ENCODE measurements around the gene MESP1.
"Not testable (repeated sequence)": the region's sequence is repeated elsewhere in the genome, so short reads cannot be mapped to it uniquely, and the experiment has no call there.

The MESP1 gene, protein sequence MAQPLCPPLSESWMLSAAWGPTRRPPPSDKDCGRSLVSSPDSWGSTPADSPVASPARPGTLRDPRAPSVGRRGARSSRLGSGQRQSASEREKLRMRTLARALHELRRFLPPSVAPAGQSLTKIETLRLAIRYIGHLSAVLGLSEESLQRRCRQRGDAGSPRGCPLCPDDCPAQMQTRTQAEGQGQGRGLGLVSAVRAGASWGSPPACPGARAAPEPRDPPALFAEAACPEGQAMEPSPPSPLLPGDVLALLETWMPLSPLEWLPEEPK

DNA sequence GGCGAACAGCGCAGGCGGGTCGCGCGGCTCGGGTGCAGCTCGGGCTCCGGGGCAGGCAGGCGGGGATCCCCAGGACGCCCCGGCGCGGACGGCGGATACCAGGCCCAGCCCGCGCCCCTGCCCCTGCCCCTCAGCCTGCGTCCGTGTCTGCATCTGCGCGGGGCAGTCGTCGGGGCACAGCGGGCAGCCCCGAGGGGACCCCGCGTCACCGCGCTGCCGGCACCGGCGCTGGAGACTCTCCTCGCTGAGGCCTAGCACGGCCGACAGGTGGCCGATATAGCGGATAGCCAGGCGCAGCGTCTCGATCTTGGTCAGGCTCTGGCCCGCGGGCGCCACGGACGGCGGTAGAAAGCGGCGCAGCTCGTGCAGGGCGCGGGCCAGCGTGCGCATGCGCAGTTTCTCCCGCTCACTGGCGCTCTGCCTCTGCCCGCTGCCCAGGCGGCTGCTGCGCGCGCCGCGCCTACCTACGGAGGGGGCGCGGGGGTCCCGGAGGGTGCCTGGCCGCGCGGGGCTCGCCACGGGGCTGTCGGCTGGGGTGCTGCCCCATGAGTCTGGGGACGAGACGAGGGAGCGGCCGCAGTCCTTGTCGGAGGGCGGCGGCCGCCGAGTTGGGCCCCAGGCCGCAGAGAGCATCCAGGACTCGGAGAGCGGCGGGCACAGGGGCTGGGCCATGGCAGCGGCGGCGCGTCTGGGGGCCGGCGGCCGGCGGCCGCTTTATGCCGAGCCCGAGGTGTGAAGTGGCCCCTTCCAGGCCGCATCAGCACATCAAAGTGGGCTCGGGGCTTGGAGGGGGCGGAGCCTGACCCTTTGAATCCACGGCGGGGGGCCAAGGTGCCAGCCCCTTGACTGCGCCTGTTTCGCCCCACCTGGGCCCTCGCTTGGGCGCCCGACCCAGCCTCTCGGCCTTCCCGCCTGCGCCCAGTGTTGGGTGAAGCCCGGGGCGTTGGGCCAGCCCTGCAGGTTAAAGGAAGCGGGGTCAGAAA, at the start of gene MESP1:
Gene MESP1 (minus strand): TSS at position 690 of the 983 bp plus-strand sequence. CDS start 18 bp downstream, at position 672.
- DNase-seq = peak; percentile 87

- no peak for DNase-seq
Measured at GRCh38 chr15:89799918-89800498, 49.0 kb upstream of the MESP1 start.

GRCh38 chr15:89799011-89799911, 48.2 kb upstream of the MESP1 start:
- DNase-seq = no peak

DNA sequence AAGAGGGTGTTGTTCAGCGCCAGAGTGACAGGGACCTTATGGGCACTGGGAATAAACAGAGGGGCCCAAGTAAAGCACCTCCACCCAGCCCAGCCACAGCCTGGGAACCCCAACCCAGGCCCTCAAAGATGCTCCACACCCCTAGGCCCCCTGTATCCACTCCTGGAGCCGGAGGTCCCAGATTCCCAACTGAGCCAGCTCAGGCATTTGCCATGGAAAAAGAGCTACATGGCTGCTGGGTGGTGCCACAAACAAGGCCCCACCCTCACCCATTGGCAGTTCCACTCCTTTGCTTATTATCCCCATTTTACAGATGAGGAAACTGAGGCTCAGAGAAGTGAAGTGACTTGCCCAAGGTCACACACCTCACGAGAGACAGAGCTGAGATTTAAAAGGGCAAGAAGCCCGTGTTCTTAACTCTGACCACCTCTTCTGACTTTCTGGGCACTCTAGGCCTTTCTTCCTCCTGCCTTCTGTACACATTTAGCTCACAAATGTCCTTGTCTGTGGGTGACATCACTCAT, 46.7 kb upstream of the MESP1 start:
- no peak for DNase-seq

DNA sequence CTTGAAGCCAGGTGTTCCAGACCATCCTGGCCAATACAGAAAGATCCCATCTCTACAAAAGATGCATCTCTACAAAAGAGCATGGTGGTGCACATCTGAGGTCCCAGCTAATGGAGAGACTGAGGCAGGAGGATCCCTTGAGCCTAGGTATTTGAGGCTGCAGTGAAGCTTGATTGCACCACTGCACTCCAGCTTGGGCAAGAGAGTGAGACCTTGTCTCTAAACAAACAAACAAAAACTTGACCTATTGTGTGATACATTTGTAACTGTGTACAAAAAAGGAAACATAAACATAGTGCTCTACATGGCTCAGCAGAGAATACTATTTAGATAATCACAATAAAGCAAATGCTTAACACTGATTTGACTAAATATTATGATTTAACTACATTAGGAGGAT, 44.9 kb upstream of the MESP1 start:
- no peak for DNase-seq

- no peak for DNase-seq
Measured at GRCh38 chr15:89794627-89795241, 43.7 kb upstream of the MESP1 start.

DNA sequence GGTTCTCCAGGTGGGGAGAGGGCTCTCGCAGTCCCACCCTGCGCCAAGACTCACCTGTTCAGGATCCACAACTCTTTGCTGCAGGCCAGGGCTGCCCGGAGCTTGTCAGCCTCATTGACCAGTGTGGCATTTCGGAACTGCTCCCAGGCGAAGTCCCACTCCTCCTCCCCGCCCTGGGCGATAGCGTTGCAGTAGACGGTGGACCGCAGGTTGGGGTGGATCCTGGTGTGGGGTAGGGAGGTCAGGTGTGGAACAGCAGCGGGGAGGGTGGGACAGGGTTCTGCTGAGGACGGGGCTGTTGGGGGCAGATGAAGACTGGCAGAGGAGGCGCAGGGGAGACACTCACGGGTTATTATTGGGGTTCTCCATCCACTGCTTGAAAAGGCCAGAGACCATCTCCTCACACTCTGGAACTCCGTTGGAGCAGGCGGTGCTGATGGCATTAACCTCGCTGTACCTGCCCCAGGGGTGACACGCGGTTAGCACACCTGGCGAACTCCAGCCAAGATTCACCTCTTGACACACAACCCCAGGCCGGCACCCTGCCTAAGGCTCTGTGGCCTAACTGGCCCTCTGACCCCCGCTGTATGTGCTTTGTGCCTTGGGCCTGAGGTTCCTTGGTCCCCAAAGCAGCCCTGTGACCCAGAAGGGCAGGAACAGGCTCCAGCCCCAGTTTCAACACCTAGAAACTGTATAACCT, 41.2 kb upstream of the MESP1 start:
- no peak for DNase-seq

DNA sequence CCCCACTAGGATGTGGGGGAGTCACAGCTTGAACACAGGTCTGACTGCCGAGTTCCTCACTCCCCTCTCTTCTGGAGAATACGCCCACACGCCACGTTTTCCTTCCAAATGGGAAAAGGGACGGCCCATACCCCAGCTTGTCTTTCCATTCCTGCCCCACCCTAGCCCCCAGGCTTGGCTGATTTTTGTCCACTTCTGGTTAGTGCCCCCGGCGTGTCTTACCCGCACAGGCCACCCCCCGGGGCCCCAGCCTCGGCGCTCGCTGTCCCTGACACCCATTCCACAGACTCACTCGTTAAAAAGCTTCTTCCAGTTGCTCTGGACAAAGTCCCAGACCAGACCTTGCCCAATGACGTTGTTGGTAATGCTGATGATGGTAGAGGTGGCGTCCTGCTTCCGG, 39.6 kb upstream of the MESP1 start:
- DNase-seq = no peak

- DNase-seq = no peak
Measured at GRCh38 chr15:89790206-89790605, 39.2 kb upstream of the MESP1 start.

GRCh38 chr15:89788585-89788984, 37.5 kb upstream of the MESP1 start:
- not testable (repeated sequence) for DNase-seq

DNA sequence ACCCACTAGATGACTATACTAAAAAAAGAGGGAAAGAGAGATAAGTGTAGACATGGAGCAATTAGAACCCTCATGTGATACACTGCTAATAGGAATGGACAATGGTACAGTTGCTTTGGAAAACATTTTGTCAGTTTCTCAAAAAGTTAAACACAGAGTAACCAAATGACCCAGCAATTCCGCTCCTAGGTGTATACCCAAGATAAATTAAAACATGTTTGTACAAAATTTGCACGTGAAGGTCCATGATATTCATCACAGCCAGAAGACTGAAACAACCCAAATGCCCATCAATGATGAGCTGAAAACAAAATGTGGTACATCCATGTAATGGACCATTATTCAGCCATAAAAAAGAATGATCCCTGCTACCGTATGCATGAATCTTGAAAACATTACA, 36.9 kb upstream of the MESP1 start:
- no peak for DNase-seq

DNA sequence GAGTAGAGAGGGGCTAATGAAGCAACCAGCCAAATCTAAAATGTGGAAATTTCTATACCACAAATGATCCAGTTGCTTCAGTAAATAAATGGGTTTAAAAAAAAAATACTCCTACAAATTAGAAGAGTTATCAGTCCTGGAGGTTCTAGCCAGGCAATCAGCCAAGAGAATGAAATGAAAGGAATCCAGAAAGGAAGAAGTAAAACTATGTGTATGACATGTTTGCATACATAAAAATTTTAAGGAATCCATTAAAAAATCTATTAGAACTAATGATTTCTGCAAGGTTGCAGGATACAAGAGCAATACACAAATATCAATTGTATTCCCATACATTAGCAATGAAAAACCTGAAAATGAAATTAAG, 34.7 kb upstream of the MESP1 start:
- no peak for DNase-seq

GRCh38 chr15:89785064-89785773, 34.2 kb upstream of the MESP1 start:
- no peak for DNase-seq

- no peak for DNase-seq
Measured at GRCh38 chr15:89784686-89784960, 33.6 kb upstream of the MESP1 start.

DNA sequence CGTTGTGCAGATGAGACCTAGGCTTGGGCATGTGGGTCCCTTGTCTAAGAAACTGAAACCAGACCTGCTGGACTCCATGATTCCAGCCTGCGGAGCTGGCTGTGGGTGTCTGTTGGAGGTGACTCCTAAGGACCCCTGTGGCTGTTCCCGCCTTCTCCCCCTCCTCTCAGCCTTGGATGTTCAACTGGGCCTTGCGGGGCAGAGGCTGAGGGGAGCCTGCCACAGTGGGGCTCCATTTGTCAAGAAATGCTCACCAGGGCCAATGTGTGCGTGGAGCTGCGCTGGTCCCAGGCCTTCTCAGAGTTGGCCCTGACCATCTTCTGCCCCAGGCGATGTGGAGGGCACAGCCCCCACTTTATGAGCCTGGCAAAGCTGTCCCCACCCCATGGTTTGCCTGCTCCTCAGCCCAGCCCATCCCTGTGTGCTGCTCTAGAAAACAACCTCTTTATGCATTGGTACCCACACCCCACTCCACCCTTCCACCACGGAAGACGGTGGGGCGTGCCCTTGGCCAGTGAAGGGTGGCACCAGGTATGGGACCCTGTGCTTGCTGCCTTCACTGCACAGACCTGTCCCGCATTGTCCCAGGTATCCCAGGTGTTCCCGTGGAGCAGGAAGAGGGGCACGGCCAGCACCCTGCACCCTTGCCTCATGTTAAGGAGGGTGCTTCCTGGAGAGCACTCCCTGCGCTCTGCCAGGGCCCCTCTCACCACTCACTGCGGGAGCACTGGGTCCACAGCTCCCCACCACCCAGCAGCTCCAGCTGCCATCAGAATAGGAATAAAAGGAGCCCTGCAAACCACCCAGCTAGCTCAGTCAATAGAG, 33.0 kb upstream of the MESP1 start:
- DNase-seq = no peak

DNA sequence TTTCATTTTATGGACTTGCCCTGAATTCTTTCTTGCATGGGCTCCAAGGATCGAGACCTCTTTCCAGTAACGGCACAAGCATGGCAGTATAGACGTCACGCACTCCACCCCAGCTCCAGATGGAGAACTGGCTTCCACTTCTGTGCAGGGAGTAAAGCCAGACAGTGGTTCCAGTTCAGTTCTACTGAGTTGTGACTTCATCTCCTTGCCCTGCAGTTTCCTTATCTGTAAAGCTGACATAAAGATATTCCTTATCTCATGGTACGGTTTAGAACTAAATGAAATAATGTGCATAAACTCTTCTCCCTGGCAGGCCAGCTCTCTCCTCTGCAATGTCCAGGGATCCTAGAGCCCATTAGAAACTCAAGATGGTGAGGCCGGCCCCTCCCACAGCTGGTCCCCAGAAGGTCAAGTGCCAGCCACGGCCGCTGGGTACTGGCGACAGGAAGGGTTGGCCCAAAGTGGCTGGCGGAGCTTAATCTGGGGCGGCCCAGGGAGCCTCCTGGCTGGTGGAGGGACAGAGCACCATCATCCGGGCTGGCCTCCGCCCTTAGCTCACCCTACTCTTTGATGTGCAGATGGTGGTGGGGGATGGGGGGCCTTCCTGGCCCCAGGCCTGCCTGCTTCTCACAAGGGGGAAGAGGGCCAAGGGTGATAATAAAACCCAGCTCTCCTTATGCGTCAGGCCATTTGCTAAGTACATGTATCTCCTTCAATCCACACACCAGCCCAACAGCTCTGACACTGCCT, 32.2 kb upstream of the MESP1 start:
- DNase-seq = no peak

GRCh38 chr15:89782619-89782950, 31.5 kb upstream of the MESP1 start:
- DNase-seq = not testable (repeated sequence)

DNA sequence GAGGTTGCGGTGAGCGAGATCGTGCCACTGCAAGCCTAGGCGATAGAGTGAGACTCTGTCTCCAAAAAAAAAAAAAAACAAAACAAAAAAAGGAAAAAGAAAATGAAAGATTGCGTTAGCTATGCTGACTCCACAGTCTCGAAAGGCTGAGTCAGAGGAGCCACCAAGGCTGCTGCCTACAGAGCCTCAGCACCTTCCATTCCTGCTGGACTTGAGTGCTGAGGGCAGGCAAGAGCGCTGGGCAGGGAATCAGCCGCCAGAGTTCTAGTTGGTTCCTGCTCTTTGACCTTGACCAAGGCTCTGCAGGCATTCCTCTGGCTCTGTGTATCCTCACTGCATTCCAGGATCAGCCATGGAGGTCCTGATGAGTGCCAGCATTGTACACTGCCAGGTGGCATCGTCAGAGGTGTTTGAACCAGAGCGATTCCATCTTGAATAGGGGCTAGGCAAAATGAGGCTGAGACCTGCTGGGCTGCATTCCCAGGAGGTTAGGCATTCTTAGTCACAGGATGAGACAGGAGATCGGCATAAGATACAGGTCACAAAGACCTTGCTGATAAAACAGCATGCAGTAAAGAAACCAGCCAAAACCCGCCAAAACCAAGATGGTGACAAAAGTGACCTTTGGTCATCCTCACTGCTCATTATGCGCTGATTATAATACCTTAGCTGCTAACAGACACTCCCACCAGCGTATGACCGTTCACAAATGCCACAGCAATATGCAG, 31.0 kb upstream of the MESP1 start:
- DNase-seq = no peak

- DNase-seq = no peak
Measured at GRCh38 chr15:89781055-89781454, 30.0 kb upstream of the MESP1 start.
